Measurements from ENCODE around the gene RUBCNL. TPM values are rescaled to one million over a fixed set of nuclear protein-coding genes. Genes with fewer than 3 reads are reported as not detected.
"Not testable (repeated sequence)": the region's sequence is repeated elsewhere in the genome, so short reads cannot be mapped to it uniquely, and the experiment has no call there.

The RUBCNL gene
- total RNA-seq: 1 to 10 TPM in 1 of 2 experiments, under 1 TPM in 1; 0.48 to 1.1 TPM

DNA sequence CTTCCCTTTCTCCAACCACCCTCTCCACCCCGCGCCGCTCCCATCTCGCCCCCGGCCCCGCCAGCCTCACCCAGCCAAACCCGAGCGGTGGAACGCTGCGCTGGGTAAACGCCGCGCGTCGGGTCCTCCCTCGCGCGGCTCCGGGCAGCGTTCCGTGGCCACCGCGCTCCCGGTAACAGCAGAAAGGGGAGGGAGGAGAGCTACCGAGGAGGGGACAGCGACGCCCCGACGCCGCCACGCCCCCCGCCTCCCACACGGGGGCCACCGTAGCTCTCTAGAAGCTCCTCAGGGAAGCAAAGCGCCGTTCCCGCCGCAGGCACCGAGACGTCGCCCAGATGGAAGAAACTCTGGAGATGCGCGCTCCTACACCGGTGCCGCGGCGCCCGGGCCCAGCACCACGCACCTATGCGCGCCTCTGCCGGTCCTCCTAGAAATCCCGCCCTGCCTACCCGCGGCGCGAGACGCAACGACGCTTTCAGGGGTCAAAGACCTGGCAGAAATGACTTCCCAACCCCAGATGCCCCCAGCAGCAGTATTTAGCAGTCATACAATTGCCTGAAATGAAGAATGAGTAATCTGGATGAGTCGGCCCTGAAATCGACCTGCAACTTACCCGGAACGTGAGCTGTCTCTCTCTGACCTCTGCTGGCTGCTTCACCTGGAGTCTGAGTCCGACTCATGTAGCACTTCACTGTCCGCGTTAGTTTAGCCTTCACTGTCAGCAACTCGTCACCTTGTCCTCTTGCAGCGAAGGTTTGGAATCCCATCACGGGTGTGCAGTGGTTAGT is at the start of gene RUBCNL:
Gene RUBCNL, minus strand, starts transcription at position 189 of the 788 bp plus-strand sequence. CDS start 14,777 bp downstream, outside the sequence.
- DNase-seq (peak; percentile 51), ATAC-seq (ENCODE audit: low read depth) (peak; percentile 51)
- POLR2A ChIA-PET: no interaction called here
- Mint-ChIP-seq H3K4me3 (peak within 1 kb of the TSS; percentile 84), H3K27ac (no peak within 1 kb of the TSS), H3K27me3 (peaks cover 50% of the 10 kb centered on the region), H3K36me3 (no peaks in the 10 kb centered on the region), H3K4me1 (peaks cover 22% of the 10 kb centered on the region), H3K9me3 (no peaks in the 10 kb centered on the region)

DNA sequence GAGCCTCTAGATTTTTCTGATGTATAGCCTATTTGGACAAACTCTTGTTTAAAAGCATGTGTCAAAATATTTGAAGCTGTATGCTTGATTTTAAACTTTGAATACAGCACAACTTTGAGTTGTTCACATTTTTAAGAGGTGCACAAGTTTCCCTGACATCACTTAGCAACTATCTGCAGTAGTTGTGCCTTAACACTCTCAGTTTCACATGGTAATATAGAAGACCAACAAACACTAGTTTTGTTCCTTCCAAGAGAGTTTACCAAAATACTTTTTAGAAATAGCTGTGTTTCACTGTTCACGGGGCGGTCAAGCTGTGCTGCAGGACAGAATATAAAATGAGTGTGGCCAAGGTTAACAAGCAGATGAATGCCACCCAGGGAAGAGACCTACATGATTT is 42.5 kb upstream of the RUBCNL start:
- H3K4me1 Mint-ChIP-seq; H3K27ac Mint-ChIP-seq; ATAC-seq (ENCODE audit: low read depth); DNase-seq; H3K9me3 Mint-ChIP-seq; H3K4me3 Mint-ChIP-seq; H3K36me3 Mint-ChIP-seq; POLR2A ChIA-PET; H3K27me3 Mint-ChIP-seq: not testable (repeated sequence)

DNA sequence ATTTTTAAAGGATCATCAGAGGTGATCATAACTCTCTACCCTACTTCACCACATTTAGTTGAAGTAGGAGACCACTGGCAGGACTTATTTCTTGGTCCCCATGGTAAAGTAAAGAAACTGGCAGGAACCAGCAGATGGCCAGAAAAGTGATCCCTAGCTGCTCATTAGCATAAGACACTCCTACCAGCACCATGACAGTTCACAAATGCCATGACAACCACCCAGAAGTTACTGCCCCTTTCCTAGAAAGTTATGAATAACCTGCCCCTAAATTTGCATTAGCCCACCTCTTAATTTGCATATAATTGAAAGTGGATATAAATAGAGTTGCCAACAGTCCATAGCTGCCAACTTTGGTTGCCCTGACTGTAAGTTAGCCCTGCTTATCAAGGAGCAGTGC is 18.4 kb upstream of the RUBCNL start:
- Mint-ChIP-seq H3K9me3 (peaks cover 3% of the 10 kb centered on the region), H3K4me1 (peaks cover 4% of the 10 kb centered on the region), H3K27ac (no peak overlapping the region), H3K27me3 (no peaks in the 10 kb centered on the region), H3K36me3 (no peaks in the 10 kb centered on the region), H3K4me3 (no peak overlapping the region)
- ATAC-seq (ENCODE audit: low read depth) (no peak), DNase-seq (no peak)
- POLR2A ChIA-PET: no interaction called here

GRCh38 chr13:46404733-46405100 is 17.7 kb upstream of the RUBCNL start:
- no peaks in the 10 kb centered on the region for H3K36me3 Mint-ChIP-seq
- no peak overlapping the region for H3K4me3 Mint-ChIP-seq
- H3K9me3 Mint-ChIP-seq: peaks cover 3% of the 10 kb centered on the region
- DNase-seq: no peak
- peaks cover 4% of the 10 kb centered on the region for H3K4me1 Mint-ChIP-seq
- H3K27me3 Mint-ChIP-seq: no peaks in the 10 kb centered on the region
- POLR2A ChIA-PET: no interaction called here
- no peak for ATAC-seq (ENCODE audit: low read depth)
- H3K27ac Mint-ChIP-seq: no peak overlapping the region

- peaks cover 4% of the 10 kb centered on the region for H3K4me1 Mint-ChIP-seq
- H3K27me3 Mint-ChIP-seq: no peaks in the 10 kb centered on the region
- DNase-seq (no peak), ATAC-seq (ENCODE audit: low read depth) (no peak)
- H3K4me3 Mint-ChIP-seq: no peak overlapping the region
- H3K36me3 Mint-ChIP-seq: no peaks in the 10 kb centered on the region
- H3K9me3 Mint-ChIP-seq: peaks cover 3% of the 10 kb centered on the region
- POLR2A ChIA-PET: no interaction called here
- no peak overlapping the region for H3K27ac Mint-ChIP-seq
These were observed 17.0 kb upstream of the RUBCNL start for GRCh38 chr13:46403851-46404732.

- no peaks in the 10 kb centered on the region for H3K27me3 Mint-ChIP-seq
- H3K36me3 Mint-ChIP-seq: no peaks in the 10 kb centered on the region
- H3K9me3 Mint-ChIP-seq: peaks cover 3% of the 10 kb centered on the region
- no peak overlapping the region for H3K4me3 Mint-ChIP-seq
- peaks cover 4% of the 10 kb centered on the region for H3K4me1 Mint-ChIP-seq
- POLR2A ChIA-PET: interaction anchor here (0.7 kb wide), 1 partner anchor 537 kb away, joined by 3 read pairs; no protein-coding TSS in a partner anchor
- no peak for ATAC-seq (ENCODE audit: low read depth)
- no peak for DNase-seq
- peak overlapping the region; percentile 14 for H3K27ac Mint-ChIP-seq
These were observed 15.1 kb upstream of the RUBCNL start for GRCh38 chr13:46402178-46402577.

DNA sequence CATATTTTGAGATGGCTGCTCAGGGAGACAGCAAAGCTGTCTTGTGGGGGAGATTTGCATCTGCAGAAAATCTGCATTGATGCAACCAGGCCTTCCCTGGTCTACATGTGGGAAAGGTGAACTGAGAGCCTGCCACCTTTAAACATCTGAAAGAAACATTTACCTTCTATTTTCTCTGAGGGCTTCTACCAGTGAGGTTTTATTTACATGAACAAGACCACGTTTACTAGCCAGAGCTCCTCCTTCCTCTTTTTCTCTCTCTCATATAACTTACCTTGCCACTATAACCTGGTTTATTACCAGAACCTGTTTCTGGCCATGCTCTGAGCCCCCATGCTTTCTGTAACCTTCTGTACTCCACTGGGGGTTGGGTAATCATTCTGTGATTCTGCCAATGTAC is 14.4 kb upstream of the RUBCNL start:
- no peak for ATAC-seq (ENCODE audit: low read depth)
- Mint-ChIP-seq H3K36me3 (no peaks in the 10 kb centered on the region), H3K27ac (no peak overlapping the region)

DNA sequence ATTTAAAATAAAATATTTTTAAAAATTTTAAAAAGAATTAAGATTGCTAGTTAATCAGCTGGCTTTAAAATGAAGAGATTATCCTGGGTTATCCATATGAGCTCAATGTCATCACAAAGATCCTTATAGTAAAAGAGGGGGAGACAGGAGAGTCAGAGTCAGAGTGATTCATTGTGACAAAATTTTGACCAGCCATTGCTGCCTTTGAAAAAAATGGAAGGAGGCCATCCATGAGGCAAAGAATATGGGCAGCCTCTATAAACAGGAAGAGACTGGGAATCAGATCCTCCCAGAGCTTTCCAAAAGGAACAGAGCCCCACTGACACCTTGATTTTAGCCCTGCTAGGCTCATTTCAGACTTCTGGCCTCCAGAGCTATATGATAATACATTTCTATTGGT is 9.3 kb upstream of the RUBCNL start:
- POLR2A ChIA-PET: no interaction called here
- Mint-ChIP-seq H3K4me1 (peaks cover 6% of the 10 kb centered on the region), H3K9me3 (no peaks in the 10 kb centered on the region), H3K4me3 (no peak overlapping the region), H3K27me3 (peaks cover 3% of the 10 kb centered on the region), H3K27ac (no peak overlapping the region), H3K36me3 (no peaks in the 10 kb centered on the region)
- DNase-seq (no peak), ATAC-seq (ENCODE audit: low read depth) (no peak)

More for the DNA sequence above, 14.4 kb upstream of the RUBCNL start:
- no peak for DNase-seq
- peaks cover 3% of the 10 kb centered on the region for H3K9me3 Mint-ChIP-seq
- H3K4me3 Mint-ChIP-seq: no peak overlapping the region
- POLR2A ChIA-PET: no interaction called here
- no peaks in the 10 kb centered on the region for H3K27me3 Mint-ChIP-seq
- peaks cover 4% of the 10 kb centered on the region for H3K4me1 Mint-ChIP-seq

- no peaks in the 10 kb centered on the region for H3K36me3 Mint-ChIP-seq
- H3K9me3 Mint-ChIP-seq: no peaks in the 10 kb centered on the region
- H3K4me3 Mint-ChIP-seq: no peak overlapping the region
- POLR2A ChIA-PET: no interaction called here
- peak; percentile 24 for ATAC-seq (ENCODE audit: low read depth)
- H3K27ac Mint-ChIP-seq: no peak overlapping the region
- DNase-seq: no peak
- H3K27me3 Mint-ChIP-seq: peaks cover 9% of the 10 kb centered on the region
- H3K4me1 Mint-ChIP-seq: peaks cover 19% of the 10 kb centered on the region
These were observed 5.9 kb upstream of the RUBCNL start for GRCh38 chr13:46392967-46393366.

- peak; percentile 80 for ATAC-seq (ENCODE audit: low read depth)
- Mint-ChIP-seq H3K4me3 (peak overlapping the region; percentile 13), H3K4me1 (peaks cover 24% of the 10 kb centered on the region), H3K27me3 (peaks cover 40% of the 10 kb centered on the region), H3K9me3 (no peaks in the 10 kb centered on the region), H3K36me3 (no peaks in the 10 kb centered on the region), H3K27ac (peak overlapping the region; percentile 56)
- POLR2A ChIA-PET: no interaction called here
- DNase-seq: peak; percentile 35
These were observed 2.7 kb upstream of the RUBCNL start for GRCh38 chr13:46389457-46390451.

- Mint-ChIP-seq H3K27me3 (peaks cover 48% of the 10 kb centered on the region), H3K4me3 (no peak overlapping the region), H3K27ac (no peak overlapping the region), H3K4me1 (peaks cover 24% of the 10 kb centered on the region), H3K36me3 (no peaks in the 10 kb centered on the region), H3K9me3 (no peaks in the 10 kb centered on the region)
- ATAC-seq (ENCODE audit: low read depth) (no peak), DNase-seq (no peak)
- POLR2A ChIA-PET: no interaction called here
These were observed 1.8 kb upstream of the RUBCNL start for GRCh38 chr13:46388846-46389245.

DNA sequence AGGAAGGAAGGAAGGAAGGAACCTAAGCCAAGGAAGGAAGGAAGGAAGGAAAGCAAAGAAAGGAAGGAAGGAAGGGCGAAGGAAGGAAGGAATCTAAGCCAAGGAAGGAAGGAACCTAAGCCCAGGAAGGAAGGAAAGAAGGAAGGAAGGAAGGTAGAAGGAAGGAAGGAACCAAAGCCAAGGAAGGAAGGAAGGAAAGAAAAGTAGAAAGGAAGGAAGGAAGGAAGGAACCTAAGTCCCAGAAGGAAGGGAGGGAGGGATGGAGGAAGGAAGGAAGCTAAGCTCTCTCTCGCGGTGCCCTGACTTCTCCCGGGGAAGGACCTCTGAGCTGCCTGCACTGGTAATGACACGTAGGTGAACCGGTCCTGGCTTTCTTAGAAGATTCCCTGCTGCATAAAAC is 1.3 kb upstream of the RUBCNL start:
- H3K27ac Mint-ChIP-seq: no peak overlapping the region
- H3K27me3 Mint-ChIP-seq: peaks cover 51% of the 10 kb centered on the region
- H3K36me3 Mint-ChIP-seq: no peaks in the 10 kb centered on the region
- no peak overlapping the region for H3K4me3 Mint-ChIP-seq
- POLR2A ChIA-PET: no interaction called here
- no peak for ATAC-seq (ENCODE audit: low read depth)
- H3K9me3 Mint-ChIP-seq: no peaks in the 10 kb centered on the region
- H3K4me1 Mint-ChIP-seq: peaks cover 24% of the 10 kb centered on the region
- DNase-seq: no peak
